SK-N-SH (cell line): ENCODE results near the gene RAB23. TPM values are rescaled to one million over a fixed set of nuclear protein-coding genes. Genes with fewer than 3 reads are reported as not detected.

ENCODE experiments used
- CTCF ChIA-PET: fragments of 300-600, 350-600 bp; formaldehyde crosslinking; extraction: SDS; loops from one replicate; lab custom pipeline; 2021; lab: Yijun Ruan, JAX
- POLR2A ChIA-PET: fragments of 350-600 bp; sonication (Branson Sonifier 250); formaldehyde crosslinking; extraction: SDS; loops from one replicate; lab custom pipeline; 2020; ENCODE audit warnings: antibody characterized with exemption, inconsistent platforms; lab: Yijun Ruan, JAX
- DNase-seq: peaks from one replicate; pipeline ENCODE4 v3.0.0; 2012
- H2AFZ ChIP-seq: fragments of 200-600 bp; sonication (generic); 2 replicates; pipeline ENCODE4 v1.8.1; 2016; ENCODE audit warnings: antibody characterized with exemption, mild to moderate bottlenecking, low read depth
- H3F3A ChIP-seq: fragments of 200-600 bp; sonication (generic); replicated peaks from 2 replicates; pipeline ENCODE3; 2016; ENCODE audit warnings: antibody characterized with exemption, mild to moderate bottlenecking; ENCODE audit not compliant: insufficient read depth
- H3K27ac ChIP-seq, 2 experiments: fragments of 200-500 bp in 1 of 2; fragments of 200-600 bp in 1 of 2; sonication (Bioruptor generic) in 1 of 2; sonication (generic), shearing (Covaris generic) in 1 of 2; 2 replicates each; pipeline versions ENCODE4 v1.5.1 to v1.6.1; 2014 to 2016; ENCODE audit warnings: low read depth in 2 of 2, inconsistent platforms in 1 of 2, low read length in 1 of 2, mild to moderate bottlenecking in 1 of 2, mixed read lengths in 1 of 2
- H3K27me3 ChIP-seq: fragments of 200-600 bp; sonication (generic), shearing (Covaris generic); 2 replicates; pipeline ENCODE4 v1.6.1; 2016; ENCODE audit warnings: mixed run types; ENCODE audit not compliant: insufficient read depth
- H3K36me3 ChIP-seq, 2 experiments: fragments of 200-500 bp in 1 of 2; fragments of 200-600 bp in 1 of 2; sonication (Bioruptor generic) in 1 of 2; sonication (generic) in 1 of 2; replicated peaks in 1 of 2; 2 replicates each; pipeline versions ENCODE3 to v1.5.1; 2014 to 2016; ENCODE audit warnings: low read length in 1 of 2, mild to moderate bottlenecking in 1 of 2; ENCODE audit not compliant: insufficient read depth in 2 of 2, control insufficient read depth in 1 of 2
- H3K4me1 ChIP-seq, 2 experiments: fragments of 200-500 bp in 1 of 2; fragments of 200-600 bp in 1 of 2; sonication (Bioruptor generic) in 1 of 2; sonication (generic), shearing (Covaris generic) in 1 of 2; 2 replicates each; pipeline versions ENCODE4 v1.5.1 to v1.6.1; 2014 to 2016; ENCODE audit warnings: low read depth in 1 of 2, low read length in 1 of 2, mixed run types in 1 of 2; ENCODE audit not compliant: insufficient read depth in 2 of 2, control insufficient read depth in 1 of 2
- H3K4me2 ChIP-seq: fragments of 200-600 bp; sonication (generic), shearing (Covaris generic); 2 replicates; pipeline ENCODE4 v1.6.1; 2017; ENCODE audit warnings: mixed run types
- H3K4me3 ChIP-seq, 2 experiments: fragments of 200-500 bp in 1 of 2; fragments of 200-600 bp in 1 of 2; sonication (Bioruptor generic) in 1 of 2; sonication (generic), shearing (Covaris generic) in 1 of 2; 2 replicates each; pipeline versions ENCODE4 v1.5.1 to v1.8.1; 2014 to 2016; ENCODE audit warnings: low read depth in 2 of 2, inconsistent platforms in 1 of 2, low read length in 1 of 2, mild to moderate bottlenecking in 1 of 2, mixed read lengths in 1 of 2, moderate library complexity in 1 of 2
- H3K79me2 ChIP-seq: fragments of 200-600 bp; sonication (generic); 2 replicates; pipeline ENCODE4 v1.8.1; 2017; ENCODE audit warnings: mild to moderate bottlenecking; ENCODE audit not compliant: insufficient read depth
- H3K9ac ChIP-seq: fragments of 200-600 bp; sonication (generic); 2 replicates; pipeline ENCODE4 v1.6.1; 2017; ENCODE audit warnings: mixed run types
- H3K9me2 ChIP-seq: fragments of 200-600 bp; sonication (generic); 2 replicates; pipeline ENCODE4 v1.6.1; 2017; ENCODE audit warnings: mixed run types
- H3K9me3 ChIP-seq: fragments of 200-600 bp; sonication (generic); 2 replicates; pipeline ENCODE4 v1.6.1; 2017; ENCODE audit warnings: mixed run types, mild to moderate bottlenecking, moderate library complexity
- H4K20me1 ChIP-seq: fragments of 200-600 bp; sonication (generic); 2 replicates; pipeline ENCODE4 v1.6.1; 2017; ENCODE audit warnings: mild to moderate bottlenecking, mixed run types; ENCODE audit not compliant: insufficient read depth
- CHD2 ChIP-seq: fragments of 150-350 bp; IDR thresholded peaks from 2 replicates; pipeline ENCODE4 v1.6.1; 2018; ENCODE audit warnings: low read length; ENCODE audit not compliant: partially characterized antibody
- EZH2phosphoT487 ChIP-seq: fragments of 200-600 bp; sonication (generic); IDR thresholded peaks from 2 replicates; pipeline ENCODE4 v1.6.1; 2017; ENCODE audit warnings: low read depth, mixed run types, mild to moderate bottlenecking, antibody characterized with exemption, moderate library complexity, borderline replicate concordance
- FOXJ3 ChIP-seq: sonication (generic); formaldehyde crosslinking; IDR thresholded peaks from 2 replicates; pipeline ENCODE4 v1.5.1; 2020; ENCODE audit warnings: mild to moderate bottlenecking, missing genetic modification reagents
- FOXM1 ChIP-seq: IDR thresholded peaks from 2 replicates; pipeline ENCODE4 v1.4.0; 2012; ENCODE audit warnings: low read depth, mild to moderate bottlenecking
- GABPA ChIP-seq: IDR thresholded peaks from 2 replicates; pipeline ENCODE4 v1.4.0; 2012; ENCODE audit warnings: low read depth, mild to moderate bottlenecking
- GATA2 ChIP-seq: sonication (generic); formaldehyde crosslinking; IDR thresholded peaks from 2 replicates; pipeline ENCODE4 v1.5.0; 2020; ENCODE audit warnings: mild to moderate bottlenecking, missing genetic modification reagents
- IRF3 ChIP-seq: fragments of 150-350 bp; IDR thresholded peaks from 2 replicates; pipeline ENCODE4 v1.6.1; 2016; ENCODE audit warnings: mild to moderate bottlenecking, low read depth, low read length
- JUND ChIP-seq: IDR thresholded peaks from 2 replicates; pipeline ENCODE4 v1.4.0; 2012
- MAX ChIP-seq: IDR thresholded peaks from 2 replicates; pipeline ENCODE4 v1.4.0; 2012; ENCODE audit warnings: low read depth
- NFIC ChIP-seq: IDR thresholded peaks from 2 replicates; pipeline ENCODE4 v1.4.0; 2012; ENCODE audit warnings: borderline replicate concordance
- PBX3 ChIP-seq: IDR thresholded peaks from 2 replicates; pipeline ENCODE4; 2012
- POLR2AphosphoS5 ChIP-seq: IDR thresholded peaks from 2 replicates; pipeline ENCODE4 v1.6.1; 2012; ENCODE audit warnings: low read depth, low read length
- RCOR1 ChIP-seq: fragments of 150-350 bp; IDR thresholded peaks from 2 replicates; pipeline ENCODE4 v1.6.1; 2017; ENCODE audit warnings: antibody characterized with exemption, low read length
- RFX5 ChIP-seq: IDR thresholded peaks from 2 replicates; pipeline ENCODE4 v1.6.1; 2012; ENCODE audit warnings: mild to moderate bottlenecking, improper control_type of control experiment, low read length
- RXRA ChIP-seq: IDR thresholded peaks from 2 replicates; pipeline ENCODE4 v1.4.0; 2012; ENCODE audit warnings: low read depth, mild to moderate bottlenecking, borderline replicate concordance
- SIN3A ChIP-seq: IDR thresholded peaks from 2 replicates; pipeline ENCODE4 v1.6.1; 2012; ENCODE audit warnings: low read depth, mild to moderate bottlenecking, low read length, moderate library complexity, borderline replicate concordance
- TAF1 ChIP-seq: IDR thresholded peaks from 2 replicates; pipeline ENCODE4 v1.6.1; 2012; ENCODE audit warnings: low read depth, mild to moderate bottlenecking, low read length, moderate library complexity, borderline replicate concordance
- TCF12 ChIP-seq: IDR thresholded peaks from 2 replicates; pipeline ENCODE4 v1.4.0; 2012
- USF1 ChIP-seq: IDR thresholded peaks from 2 replicates; pipeline ENCODE4 v1.4.0; 2012; ENCODE audit warnings: low read depth, borderline replicate concordance
- YY1 ChIP-seq: IDR thresholded peaks from 2 replicates; pipeline ENCODE4 v1.4.0; 2012; ENCODE audit warnings: low read depth, mild to moderate bottlenecking
- WGBS: methylation state at CpG from one replicate; pipeline ENCODE4 v1.1.6; 2017; ENCODE audit warnings: low lambda C conversion rate; 5-methylcytosine and 5-hydroxymethylcytosine counted together
- polyA plus RNA-seq, 3 experiments: library from polyadenylated mRNA; depleted of rRNA; stranded (reverse); fragments of >200 nt; gene quantifications; 2 replicates each; pipeline ENCODE4 v1.2.3, GENCODE V29; 2012

Gene RAB23
- polyA plus RNA-seq, 1 of the 3 experiments (the other 2 are of a cell fraction), result 6.6 TPM

GRCh38 chr6:57255451-57256169 is 33.5 kb upstream of the RAB23 start:
- no peak for TF ChIP-seq TCF12
- TF ChIP-seq POLR2AphosphoS5, result no peak
- no peak for TF ChIP-seq TAF1
- TF ChIP-seq PBX3, result no peak
- no peak for TF ChIP-seq IRF3
- TF ChIP-seq USF1, result no peak
- no peak for TF ChIP-seq YY1
- no peak for TF ChIP-seq RXRA
- no peak for TF ChIP-seq JUND
- TF ChIP-seq RCOR1, result no peak
- TF ChIP-seq GATA2, result no peak
- TF ChIP-seq NFIC, result no peak
- TF ChIP-seq GABPA, result no peak
- no peak for TF ChIP-seq CHD2
- no peak for TF ChIP-seq RFX5
- TF ChIP-seq FOXM1, result no peak
- Histone ChIP-seq H3K9me2 (no peaks in the 10 kb centered on the region), H2AFZ (no peak overlapping the region), H4K20me1 (no peaks in the 10 kb centered on the region), H3K27me3 (no peaks in the 10 kb centered on the region), H3K79me2 (no peaks in the 10 kb centered on the region), H3K27ac (no peak overlapping the region), H3K36me3 (no peaks in the 10 kb centered on the region), H3K9ac (no peak overlapping the region), H3F3A (peaks cover 5% of the 10 kb centered on the region), H3K4me3 (no peak overlapping the region), H3K4me2 (no peak overlapping the region), H3K4me1 (peaks cover 0 to 8% of the 10 kb centered on the region in 2 experiments; a peak in 1 of 4 replicates), H3K9me3 (no peaks in the 10 kb centered on the region)
- POLR2A ChIA-PET, result no interaction called here
- CTCF ChIA-PET, result no interaction called here
- 88% methylated on average over 4 of the region's 4 CpGs for WGBS
- no peak for DNase-seq

- Histone ChIP-seq H3K36me3 (no peaks in the 10 kb centered on the region), H3K9ac (no peak overlapping the region), H2AFZ (no peak overlapping the region), H3K9me2 (no peaks in the 10 kb centered on the region), H3K4me2 (no peak overlapping the region), H3K27me3 (no peaks in the 10 kb centered on the region), H3K79me2 (no peaks in the 10 kb centered on the region), H3K27ac (no peak overlapping the region), H4K20me1 (no peaks in the 10 kb centered on the region), H3K4me3 (no peak overlapping the region), H3F3A (peaks cover 5% of the 10 kb centered on the region), H3K9me3 (no peaks in the 10 kb centered on the region), H3K4me1 (peaks cover 0 to 8% of the 10 kb centered on the region in 2 experiments; a peak in 1 of 4 replicates)
- POLR2A ChIA-PET, result no interaction called here
- CTCF ChIA-PET, result no interaction called here
- WGBS, result 76% methylated on average over 4 of the region's 4 CpGs
- DNase-seq, result no peak
- no peak for TF ChIP-seq EZH2phosphoT487
- no peak for TF ChIP-seq FOXM1
- TF ChIP-seq USF1, result no peak
- no peak for TF ChIP-seq JUND
- TF ChIP-seq TAF1, result no peak
- no peak for TF ChIP-seq MAX
- no peak for TF ChIP-seq YY1
- no peak for TF ChIP-seq PBX3
- TF ChIP-seq FOXJ3 (CRISPR knock-in tag), result no peak
- TF ChIP-seq GATA2, result no peak
- TF ChIP-seq RXRA, result no peak
- no peak for TF ChIP-seq SIN3A
- no peak for TF ChIP-seq NFIC
- TF ChIP-seq GABPA, result no peak
- TF ChIP-seq RFX5, result no peak
Observed at GRCh38 chr6:57254055-57254717, 32.1 kb upstream of the RAB23 start.
